ENCODE results near the gene DALRD3.

GRCh38 chr3:48985831-48986376, 32.5 kb downstream of the DALRD3 start:
- no peak for TF ChIP-seq EZH2 (IDR thresholded peaks at IDR 0.05; ENCODE audit: insufficient read depth, poor library complexity, severe bottlenecking)
- no peak for TF ChIP-seq EZH2phosphoT487 (IDR thresholded peaks at IDR 0.05; ENCODE audit: insufficient read depth, low read depth)

Measured in GM23248 (cell line).